Measurements from ENCODE around the gene C4orf51. TPM values are rescaled to one million over a fixed set of nuclear protein-coding genes. Genes with fewer than 3 reads are reported as not detected.

C4orf51 gene
- total and polyA plus RNA-seq, 2 of the 8 experiments (the other 6 are each of a cell fraction or from before 2014, with no cell fraction given) = 0.54 TPM; not detected in 1

- POLR2A ChIA-PET (ENCODE audit: partially characterized antibody) = no interaction called here
Measured at GRCh38 chr4:145716200-145716599, 36.3 kb downstream of the C4orf51 start.

More at GRCh38 chr4:145716200-145716599, 36.3 kb downstream of the C4orf51 start:
- FAIRE-seq = no peak
- WGBS, 2 experiments (ENCODE audit: extremely low coverage in 1 of 2, insufficient coverage in 1 of 2, insufficient read length in 1 of 2, insufficient replicate concordance in 2 of 2, low coverage in 1 of 2, low lambda C conversion rate in 2 of 2, missing lambda C conversion rate in 1 of 2) = 69% methylated on average over 3 of the region's 3 CpGs; no CpG with 5 or more reads in 1 of the 2 experiments
- no peaks in the 10 kb centered on the region for H3K36me3 ChIP-seq (ENCODE audit: control insufficient read depth in 2 of 4, insufficient read depth in 4 of 4, low read length in 3 of 4)
- H2AK5ac ChIP-seq (ENCODE audit: low read depth, low read length) = no peak overlapping the region
- no peak overlapping the region for H3K23ac ChIP-seq (ENCODE audit: insufficient read length)
- no peak overlapping the region for H3K14ac ChIP-seq (ENCODE audit: insufficient read length)
- H3K4me3 ChIP-seq (ENCODE audit: extremely low read depth in 1 of 4, insufficient read depth in 2 of 4, low read depth in 3 of 4, low read length in 4 of 4) = no peak overlapping the region
- no peaks in the 10 kb centered on the region for H4K20me1 ChIP-seq (replicated peaks in 1 of 2; ENCODE audit: control insufficient read depth in 1 of 2, insufficient read depth in 2 of 2, low read length in 2 of 2)
- H3K56ac ChIP-seq (replicated peaks; ENCODE audit: insufficient read length, low read depth, low read length) = no peak overlapping the region
- DNase-seq (ENCODE audit: low read depth in 1 of 2, low spot score in 2 of 2) = no peak
- H2AFZ ChIP-seq (ENCODE audit: low read length) = no peak overlapping the region
- no peaks in the 10 kb centered on the region for H3K79me1 ChIP-seq (ENCODE audit: low read depth, low read length)
- H3K27ac ChIP-seq (ENCODE audit: low read depth, low read length) = no peak overlapping the region
- no peaks in the 10 kb centered on the region for H3K27me3 ChIP-seq (replicated peaks in 1 of 4; ENCODE audit: control insufficient read depth in 3 of 4, extremely low read depth in 1 of 4, insufficient read depth in 3 of 4, low read length in 3 of 4)
- no peak overlapping the region for H2BK5ac ChIP-seq (ENCODE audit: low read depth, low read length)
- no peak overlapping the region for H2BK12ac ChIP-seq (ENCODE audit: low read depth, low read length)
- no peak overlapping the region for H4K8ac ChIP-seq (ENCODE audit: extremely low read depth, insufficient read depth, low read length)
- H3K4me1 ChIP-seq (replicated peaks in 1 of 4; ENCODE audit: control insufficient read depth in 3 of 4, insufficient read depth in 4 of 4, low read length in 3 of 4) = 0 out of 7 replicates have a peak, but pooled peaks cover 0 to 3% (median 0%) of the 10 kb centered on the region in 4 experiments
- no peak overlapping the region for H2BK15ac ChIP-seq (ENCODE audit: low read length)
- TF ChIP-seq HDAC2 (IDR thresholded peaks at IDR 0.05; ENCODE audit: borderline replicate concordance in 1 of 2, low read depth in 2 of 2, low read length in 2 of 2) = no peak
- TF ChIP-seq BCL11A (IDR thresholded peaks at IDR 0.05; ENCODE audit: low read depth in 2 of 2, low read length in 2 of 2) = no peak
- no peak for TF ChIP-seq FOSL1 (IDR thresholded peaks at IDR 0.05; ENCODE audit: insufficient read depth, low read depth, low read length)
- TF ChIP-seq JUND (IDR thresholded peaks at IDR 0.05; ENCODE audit: low read length) = no peak
- no peaks in the 10 kb centered on the region for H3K79me2 ChIP-seq (ENCODE audit: control insufficient read depth in 1 of 2, insufficient read depth in 2 of 2, low read length in 2 of 2)
- H3K18ac ChIP-seq (ENCODE audit: extremely low read depth, low read length) = no peak overlapping the region
- H3K4me2 ChIP-seq (ENCODE audit: insufficient read depth in 1 of 2, low read depth in 2 of 2, low read length in 2 of 2) = no peak overlapping the region
- H2BK20ac ChIP-seq (ENCODE audit: low read length) = no peak overlapping the region
- H4K5ac ChIP-seq (ENCODE audit: insufficient read length, low read depth, low read length) = no peak overlapping the region
- no peaks in the 10 kb centered on the region; a peak in 1 of 4 replicates for H3K9me3 ChIP-seq (ENCODE audit: insufficient read depth in 2 of 2, low read depth in 1 of 2, low read length in 1 of 2)
- no peak overlapping the region for H3K9ac ChIP-seq (replicated peaks in 1 of 4; ENCODE audit: extremely low read depth in 1 of 4, low read depth in 3 of 4, low read length in 3 of 4)
- no peak overlapping the region for H3K4ac ChIP-seq (replicated peaks; ENCODE audit: insufficient read length, low read depth, low read length)
- no peak overlapping the region for H4K91ac ChIP-seq (replicated peaks; ENCODE audit: insufficient read length, low read length)
- CTCF ChIA-PET (ENCODE audit: partially characterized antibody) = interaction anchor here (1.1 kb wide), 1 partner anchor 171 kb away, joined by 3 read pairs; no protein-coding TSS in a partner anchor
- H2BK120ac ChIP-seq (replicated peaks; ENCODE audit: low read depth, low read length) = no peak overlapping the region
- H3K23me2 ChIP-seq (ENCODE audit: low read depth, low read length) = no peaks in the 10 kb centered on the region; the same call in 1 of the 2 replicates

All from H1 (cell line).